Adrenal gland (tissue), 5 donors: ENCODE results near the gene GPC6.

ENCODE experiments used
- POLR2A ChIP-seq, 2 donors: fragments of 450-650 bp; IDR thresholded peaks; one replicate each; pipeline ENCODE4 v1.6.1; 2017; ENCODE audit warnings: antibody characterized with exemption in 2 of 2, mild to moderate bottlenecking in 2 of 2, moderate library complexity in 1 of 2
- TF ChIP-seq, protein P1 (sequence below), 6 experiments: fragments of 450-650 bp in 4 of 6; fragments of 200-600 bp in 2 of 6; sonication (generic) in 1 of 6; IDR thresholded peaks; 1 replicate in 5 of 6; 2 replicates in 1 of 6; pipeline versions ENCODE4 v1.5.1 to v1.8.0; 2016 to 2021; ENCODE audit warnings: antibody characterized with exemption in 6 of 6, mild to moderate bottlenecking in 2 of 6, moderate library complexity in 1 of 6
- donor health status: DM: no; HTN: no; CAD: no.

DNA sequence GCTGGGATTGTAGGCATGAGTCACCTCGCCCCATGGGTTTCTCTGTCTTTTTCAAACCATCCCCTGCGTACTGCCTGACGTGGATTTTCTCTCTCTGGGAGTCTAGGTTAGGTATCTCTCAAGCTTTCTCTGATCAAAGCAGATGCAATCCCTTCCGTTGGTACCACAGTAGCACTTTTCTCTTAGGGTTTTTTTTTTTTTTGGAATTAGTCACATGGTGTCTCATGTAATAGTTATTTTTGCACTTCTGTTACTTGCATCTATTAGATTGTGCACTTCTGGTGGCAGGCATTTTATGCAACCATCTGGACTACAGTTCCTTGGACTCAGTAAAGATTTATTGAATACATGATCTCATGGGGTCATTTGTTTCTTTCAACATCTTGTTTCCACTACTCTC is 72.1 kb downstream of the GPC6 start:
- no peak for TF ChIP-seq POLR2A (IDR thresholded peaks at IDR 0.05)
- TF ChIP-seq, protein P1, sequence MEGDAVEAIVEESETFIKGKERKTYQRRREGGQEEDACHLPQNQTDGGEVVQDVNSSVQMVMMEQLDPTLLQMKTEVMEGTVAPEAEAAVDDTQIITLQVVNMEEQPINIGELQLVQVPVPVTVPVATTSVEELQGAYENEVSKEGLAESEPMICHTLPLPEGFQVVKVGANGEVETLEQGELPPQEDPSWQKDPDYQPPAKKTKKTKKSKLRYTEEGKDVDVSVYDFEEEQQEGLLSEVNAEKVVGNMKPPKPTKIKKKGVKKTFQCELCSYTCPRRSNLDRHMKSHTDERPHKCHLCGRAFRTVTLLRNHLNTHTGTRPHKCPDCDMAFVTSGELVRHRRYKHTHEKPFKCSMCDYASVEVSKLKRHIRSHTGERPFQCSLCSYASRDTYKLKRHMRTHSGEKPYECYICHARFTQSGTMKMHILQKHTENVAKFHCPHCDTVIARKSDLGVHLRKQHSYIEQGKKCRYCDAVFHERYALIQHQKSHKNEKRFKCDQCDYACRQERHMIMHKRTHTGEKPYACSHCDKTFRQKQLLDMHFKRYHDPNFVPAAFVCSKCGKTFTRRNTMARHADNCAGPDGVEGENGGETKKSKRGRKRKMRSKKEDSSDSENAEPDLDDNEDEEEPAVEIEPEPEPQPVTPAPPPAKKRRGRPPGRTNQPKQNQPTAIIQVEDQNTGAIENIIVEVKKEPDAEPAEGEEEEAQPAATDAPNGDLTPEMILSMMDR (IDR thresholded peaks at IDR 0.05): no peak
